Activated CD4-positive, alpha-beta T cell treated with anti-CD3 and anti-CD28 coated beads, Interleukin-2, amount 50 U/mL, for 24 hours (primary cell): Measurements from ENCODE around the gene PRORP.
"Not testable (repeated sequence)": the region's sequence is repeated elsewhere in the genome, so short reads cannot be mapped to it uniquely, and the experiment has no call there.

Experiments
- DNase-seq, 2 donors: peaks; one replicate each; pipeline ENCODE4 v3.0.0-alpha.2; 2020; ENCODE audit warnings: low read depth in 1 of 2, low spot score in 1 of 2

Gene PRORP

GRCh38 chr14:35121887-35122695 is at the start of gene PRORP, which contains the start of gene PPP2R3C:
Gene PRORP (plus strand): TSS chr14:35122552. CDS start chr14:35123246, 694 bp downstream.
Gene PPP2R3C (minus strand): TSS chr14:35121990. CDS start chr14:35121959, 31 bp downstream.
- DNase-seq: peak; percentile 76 to 86

GRCh38 chr14:35073486-35073885 is 48.9 kb upstream of the PRORP start:
- no peak for DNase-seq

GRCh38 chr14:35078082-35078481 is 44.3 kb upstream of the PRORP start:
- DNase-seq: no peak

- no peak for DNase-seq
These were observed 42.6 kb upstream of the PRORP start for GRCh38 chr14:35079742-35080141.

- no peak for DNase-seq
These were observed 38.7 kb upstream of the PRORP start for GRCh38 chr14:35083530-35084150.

GRCh38 chr14:35085441-35085840 is 36.9 kb upstream of the PRORP start:
- DNase-seq: no peak

- DNase-seq: no peak
These were observed 33.8 kb upstream of the PRORP start for GRCh38 chr14:35088514-35088913.

GRCh38 chr14:35094645-35095044 is 27.7 kb upstream of the PRORP start:
- not testable (repeated sequence) for DNase-seq

GRCh38 chr14:35107866-35108265 is 14.5 kb upstream of the PRORP start:
- DNase-seq: no peak

- DNase-seq: no peak
These were observed 9.7 kb upstream of the PRORP start for GRCh38 chr14:35112641-35113040.

- DNase-seq: no peak
These were observed 8.9 kb upstream of the PRORP start for GRCh38 chr14:35113308-35113950.

- DNase-seq: no peak
These were observed 8.3 kb upstream of the PRORP start for GRCh38 chr14:35114036-35114435.

GRCh38 chr14:35116242-35116641 is 6.1 kb upstream of the PRORP start:
- DNase-seq: no peak

GRCh38 chr14:35117112-35117511 is 5.2 kb upstream of the PRORP start:
- no peak for DNase-seq

GRCh38 chr14:35121026-35121886 is 1.1 kb upstream of the PRORP start:
- DNase-seq: no peak

GRCh38 chr14:35122696-35123387 is 490 bp downstream of the PRORP start:
- DNase-seq: no peak

GRCh38 chr14:35123388-35123703 is 994 bp downstream of the PRORP start:
- DNase-seq: no peak

- DNase-seq: no peak
These were observed 1.8 kb downstream of the PRORP start for GRCh38 chr14:35124127-35124526.

- DNase-seq: no peak
These were observed 11.4 kb downstream of the PRORP start for GRCh38 chr14:35133542-35134328.
